ENCODE results near the gene MADD. TPM values are rescaled to one million over a fixed set of nuclear protein-coding genes. Genes with fewer than 3 reads are reported as not detected.

The MADD gene
- total and polyA plus RNA-seq, 2 donors (not counting 1 experiment from before 2014, with no cell fraction given): 56.8 to 108 TPM

- Histone ChIP-seq H4K20me1 (ENCODE audit: control insufficient read depth, insufficient read depth, low read length, poor library complexity, severe bottlenecking) (peaks cover 81% of the 10 kb centered on the region), H3K9ac (ENCODE audit: low read length) (no peak overlapping the region), H3K4me3 (ENCODE audit: control extremely low read depth in 1 of 5, extremely low read depth in 1 of 5, insufficient read depth in 1 of 5, low read depth in 2 of 5, low read length in 4 of 5) (no peak overlapping the region), H3K27me3 (replicated peaks in 1 of 4; ENCODE audit: control extremely low read depth in 1 of 4, control insufficient read depth in 3 of 4, insufficient read depth in 4 of 4, low read length in 3 of 4) (no peaks in the 10 kb centered on the region), H3K36me3 (replicated peaks in 1 of 2; ENCODE audit: control extremely low read depth in 1 of 2, control insufficient read depth in 1 of 2, extremely low read depth in 1 of 2, insufficient read depth in 2 of 2, low read length in 1 of 2) (peaks cover 7 to 49% of the 10 kb centered on the region in 2 experiments), H3K79me2 (ENCODE audit: control insufficient read depth, insufficient read depth, low read length) (peaks cover 100% of the 10 kb centered on the region), H3K9me3 (ENCODE audit: control extremely low read depth in 1 of 3, control insufficient read depth in 2 of 3, insufficient read depth in 1 of 3, low read length in 2 of 3) (no peaks in the 10 kb centered on the region), H3K27ac (ENCODE audit: low read length in 2 of 2) (no peak overlapping the region), H3K4me2 (replicated peaks; ENCODE audit: low read depth, low read length, poor library complexity, severe bottlenecking) (no peak overlapping the region), H3K4me1 (ENCODE audit: control insufficient read depth in 2 of 2, insufficient read depth in 2 of 2, low read length in 2 of 2) (peaks cover 3 to 7% of the 10 kb centered on the region in 2 donors), H2AFZ (ENCODE audit: insufficient read depth, low read depth, low read length, poor library complexity, severe bottlenecking) (no peak overlapping the region)
- Mint-ChIP-seq H3K4me3 (peak overlapping the region; percentile 5), H3K4me1 (peaks cover 38% of the 10 kb centered on the region), H3K9me3 (ENCODE audit: insufficient read depth) (no peaks in the 10 kb centered on the region), H3K27ac (peak overlapping the region; percentile 46), H3K27me3 (no peaks in the 10 kb centered on the region)
- CTCF ChIA-PET: no interaction called here
- intact Hi-C loops (cut with micrococcal nuclease): no loop called here
- peak; percentile 51 for ATAC-seq (ENCODE audit: low read depth)
- WGBS (ENCODE audit: insufficient coverage): 40% methylated on average over 1 of the region's 1 CpG
- no peak for DNase-seq
- POLR2A ChIA-PET: no interaction called here
- TF ChIP-seq EZH2 (IDR thresholded peaks at IDR 0.05; ENCODE audit: borderline replicate concordance, insufficient read depth, low read depth, low read length, poor library complexity, severe bottlenecking) (no peak), CTCF (IDR thresholded peaks at IDR 0.05) (no peak)
Observed at GRCh38 chr11:47366020-47366490, 96.1 kb downstream of the MADD start.

- Histone ChIP-seq H3K36me3 (replicated peaks in 1 of 2; ENCODE audit: control extremely low read depth in 1 of 2, control insufficient read depth in 1 of 2, extremely low read depth in 1 of 2, insufficient read depth in 2 of 2, low read length in 1 of 2) (peaks cover 7 to 66% of the 10 kb centered on the region in 2 experiments), H3K4me1 (ENCODE audit: control insufficient read depth in 2 of 2, insufficient read depth in 2 of 2, low read length in 2 of 2) (peaks cover 15 to 19% of the 10 kb centered on the region in 2 donors), H3K9me3 (ENCODE audit: control extremely low read depth in 1 of 3, control insufficient read depth in 2 of 3, insufficient read depth in 1 of 3, low read length in 2 of 3) (no peaks in the 10 kb centered on the region), H3K79me2 (ENCODE audit: control insufficient read depth, insufficient read depth, low read length) (peaks cover 100% of the 10 kb centered on the region), H3K4me2 (replicated peaks; ENCODE audit: low read depth, low read length, poor library complexity, severe bottlenecking) (no peak overlapping the region), H3K4me3 (ENCODE audit: control extremely low read depth in 1 of 5, extremely low read depth in 1 of 5, insufficient read depth in 1 of 5, low read depth in 2 of 5, low read length in 4 of 5) (no peak overlapping the region), H3K27ac (ENCODE audit: low read length in 2 of 2) (peak overlapping the region in 1 of 2 donors; percentile 3), H3K9ac (ENCODE audit: low read length) (no peak overlapping the region), H3K27me3 (replicated peaks in 1 of 4; ENCODE audit: control extremely low read depth in 1 of 4, control insufficient read depth in 3 of 4, insufficient read depth in 4 of 4, low read length in 3 of 4) (no peaks in the 10 kb centered on the region), H2AFZ (ENCODE audit: insufficient read depth, low read depth, low read length, poor library complexity, severe bottlenecking) (no peak overlapping the region), H4K20me1 (ENCODE audit: control insufficient read depth, insufficient read depth, low read length, poor library complexity, severe bottlenecking) (peaks cover 71% of the 10 kb centered on the region)
- Mint-ChIP-seq H3K4me1 (peaks cover 43% of the 10 kb centered on the region), H3K27ac (peak overlapping the region; percentile 67), H3K27me3 (no peaks in the 10 kb centered on the region), H3K9me3 (ENCODE audit: insufficient read depth) (no peaks in the 10 kb centered on the region), H3K4me3 (no peak overlapping the region)
- ATAC-seq (ENCODE audit: low read depth) (no peak), DNase-seq (no peak)
- intact Hi-C loops (cut with micrococcal nuclease): loop anchor here (10.0 kb wide), 1 partner anchor 45 kb away; no protein-coding TSS in a partner anchor
- ChIA-PET POLR2A (no interaction called here), CTCF (interaction anchor here (7.3 kb wide), 1 partner anchor 36 kb away, joined by 345 read pairs; the partner anchor contains the start of gene SLC39A13)
- 100% methylated on average over 1 of the region's 3 CpGs for WGBS (ENCODE audit: insufficient coverage)
- TF ChIP-seq CTCF (IDR thresholded peaks at IDR 0.05): no peak
- no peak for TF ChIP-seq EZH2 (IDR thresholded peaks at IDR 0.05; ENCODE audit: borderline replicate concordance, insufficient read depth, low read depth, low read length, poor library complexity, severe bottlenecking)
Observed at GRCh38 chr11:47369676-47370075, 99.7 kb downstream of the MADD start.

Data from B cell (primary cell).